GM18873 (cell line): ENCODE data around the gene AGBL3.
"Not testable (repeated sequence)": the region's sequence is repeated elsewhere in the genome, so short reads cannot be mapped to it uniquely, and the experiment has no call there.

Experiments
- ATAC-seq: cut with Tn5 transposase; IDR thresholded peaks from one replicate; pipeline ENCODE4 v1.9.1; 2021; ENCODE audit warnings: mild to moderate bottlenecking, moderate library complexity, moderate number of reproducible peaks; ENCODE audit not compliant: unreplicated experiment, low FRiP score

AGBL3 gene

DNA sequence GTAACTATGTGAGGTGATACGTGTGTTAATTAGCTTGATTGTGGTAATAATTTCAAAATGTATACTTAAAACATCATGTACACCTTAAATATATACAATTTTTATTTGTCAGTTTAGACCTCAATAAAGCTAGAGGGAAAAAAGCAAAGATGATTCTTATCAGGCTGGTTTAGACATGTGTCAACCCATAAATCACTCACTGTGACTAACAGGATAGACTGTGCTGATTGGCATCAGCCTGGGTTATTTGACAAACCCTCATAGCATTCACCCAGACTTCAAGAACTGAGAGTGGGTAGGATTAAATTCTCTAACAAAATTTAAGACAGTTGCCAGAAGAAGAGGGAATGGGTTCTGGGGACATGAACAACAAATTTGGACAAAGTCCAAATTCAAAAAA is 87.8 kb downstream of the AGBL3 start:
- ATAC-seq, result no peak

DNA sequence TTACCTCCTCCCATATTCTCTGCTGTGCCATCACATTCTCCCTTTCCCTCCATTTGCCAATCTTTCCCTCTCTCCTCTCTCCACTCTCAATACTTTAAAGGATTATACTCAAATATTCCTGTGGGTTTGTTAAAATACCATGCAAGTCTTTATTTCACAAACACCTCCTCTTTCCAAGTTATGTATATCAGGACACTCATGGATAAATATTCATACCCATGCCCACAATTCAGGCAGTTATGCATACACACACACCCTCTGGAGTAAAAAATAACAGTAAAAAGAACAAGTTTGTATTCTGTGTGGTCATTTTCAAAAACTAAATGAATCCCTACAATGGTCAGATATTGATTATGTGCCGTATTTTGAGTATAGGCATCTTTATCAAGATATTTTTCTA is 88.2 kb downstream of the AGBL3 start:
- no peak for ATAC-seq

- ATAC-seq, result no peak
These were observed 89.4 kb downstream of the AGBL3 start for GRCh38 chr7:135075716-135076115.

- ATAC-seq, result no peak
These were observed 90.6 kb downstream of the AGBL3 start for GRCh38 chr7:135076882-135077281.

- no peak for ATAC-seq
These were observed 91.3 kb downstream of the AGBL3 start for GRCh38 chr7:135077642-135078041.

- no peak for ATAC-seq
These were observed 91.7 kb downstream of the AGBL3 start for GRCh38 chr7:135078051-135078450.

DNA sequence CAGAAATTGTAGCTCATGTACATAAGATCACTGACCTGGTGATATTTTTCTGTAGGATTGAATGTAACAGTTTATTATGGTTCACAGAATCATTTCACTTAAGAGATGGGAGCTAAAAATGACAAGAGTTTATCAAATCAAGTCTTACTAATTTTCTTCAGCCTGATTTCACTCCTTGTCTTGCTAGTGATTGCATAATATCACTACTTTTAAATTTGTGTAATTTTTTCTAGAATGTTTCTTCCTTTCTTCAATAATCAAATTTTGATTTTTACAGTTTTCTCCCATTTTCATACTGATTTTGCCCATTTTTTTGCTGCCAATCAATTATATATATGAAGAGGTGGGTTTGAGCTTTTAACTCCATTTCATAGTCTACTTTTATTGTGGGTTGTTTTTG is 92.8 kb downstream of the AGBL3 start:
- no peak for ATAC-seq

DNA sequence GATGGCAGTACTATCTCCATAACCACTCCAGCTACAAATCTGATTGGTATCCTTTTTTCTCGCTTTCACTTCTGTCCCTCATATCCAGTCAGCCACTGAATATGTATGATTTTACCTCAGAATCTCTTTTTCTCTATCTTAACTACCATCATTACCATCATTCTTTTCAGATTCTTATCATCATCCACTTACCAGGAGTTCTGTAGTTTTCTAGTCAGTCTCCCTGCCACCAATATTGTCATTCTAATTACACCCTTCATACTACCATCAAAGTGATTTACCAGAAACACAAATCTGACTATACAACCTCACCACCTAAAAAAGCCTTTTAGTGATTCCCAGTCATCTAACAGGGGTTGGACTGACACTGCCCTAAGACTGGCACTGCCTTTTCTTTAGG is 96.7 kb downstream of the AGBL3 start:
- ATAC-seq, result no peak

DNA sequence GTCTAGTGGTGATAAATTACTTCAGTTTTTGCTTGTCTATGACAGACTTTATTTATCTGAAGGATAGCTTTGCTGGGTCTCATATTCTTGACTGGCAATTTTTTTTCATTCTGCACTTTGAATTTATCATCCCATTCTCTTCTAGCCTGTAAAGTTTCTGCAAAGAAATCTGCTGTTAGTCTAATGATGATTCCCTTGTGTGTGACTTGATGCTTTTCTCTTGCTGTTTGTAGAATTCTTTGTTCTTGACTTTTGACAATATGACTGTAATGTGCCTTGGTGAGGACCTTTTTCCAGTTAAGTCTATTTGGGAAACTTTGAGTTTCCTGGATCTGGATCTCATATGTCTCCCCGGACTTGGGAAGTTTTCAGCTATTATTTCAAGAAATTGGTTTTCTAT is 102.3 kb downstream of the AGBL3 start:
- ATAC-seq, result no peak

GRCh38 chr7:135091717-135092116 is 105.4 kb downstream of the AGBL3 start:
- no peak for ATAC-seq

DNA sequence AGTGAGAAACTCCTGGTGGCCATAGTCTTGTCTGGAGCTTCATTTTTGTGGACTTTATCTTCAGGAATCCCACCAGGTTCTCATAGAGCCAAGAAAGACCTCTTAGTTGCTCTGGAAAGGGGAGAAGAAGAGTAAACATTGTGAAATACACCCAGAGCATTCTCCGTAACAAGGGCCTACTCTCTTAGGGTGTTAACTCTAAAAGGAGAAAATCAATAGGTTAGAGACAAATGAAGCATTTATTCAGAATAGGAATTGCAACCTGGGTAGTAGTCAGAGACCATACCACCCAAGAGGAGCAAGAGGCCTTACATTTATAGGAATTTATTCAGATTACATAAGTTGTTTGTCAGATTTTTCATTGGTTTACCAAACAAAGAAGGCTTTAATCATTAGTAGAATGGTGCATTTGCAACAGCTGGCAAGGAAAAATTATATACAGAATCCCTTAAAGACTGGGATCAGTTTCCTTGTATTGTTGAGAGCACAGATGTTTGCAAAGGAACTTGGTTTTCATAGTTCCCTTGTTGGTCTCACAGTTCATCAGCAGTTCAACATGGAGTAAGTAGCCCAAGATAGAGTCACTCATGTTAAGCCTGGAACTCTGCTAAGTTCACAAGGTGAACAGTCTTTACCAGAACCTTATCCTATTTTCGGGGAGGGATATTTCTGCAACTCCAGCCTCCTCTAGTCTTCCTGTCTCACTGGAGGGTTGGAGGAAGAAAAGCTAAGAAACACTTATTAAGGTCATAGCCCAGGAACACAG is 108.3 kb downstream of the AGBL3 start:
- no peak for ATAC-seq

- ATAC-seq, result no peak
These were observed 109.1 kb downstream of the AGBL3 start for GRCh38 chr7:135095450-135095849.

DNA sequence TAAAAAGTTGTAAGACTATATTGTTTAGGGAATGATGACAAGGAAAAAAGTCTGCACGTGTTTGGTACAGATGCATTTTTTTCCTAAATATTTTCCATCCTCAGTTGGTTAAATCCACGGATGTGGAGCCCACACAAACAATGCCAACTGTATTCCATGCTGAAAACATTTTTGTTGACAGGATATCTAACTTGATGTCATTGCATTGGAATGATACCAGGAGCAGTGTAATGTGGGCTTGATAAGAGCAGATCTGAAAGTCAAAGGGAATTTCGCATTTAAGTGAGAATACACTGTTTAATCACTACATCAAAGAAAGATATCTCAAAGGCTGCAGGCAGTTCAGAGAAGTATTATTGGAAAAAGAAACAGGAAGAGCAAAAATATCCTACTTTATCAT is 112.1 kb downstream of the AGBL3 start:
- ATAC-seq, result no peak

DNA sequence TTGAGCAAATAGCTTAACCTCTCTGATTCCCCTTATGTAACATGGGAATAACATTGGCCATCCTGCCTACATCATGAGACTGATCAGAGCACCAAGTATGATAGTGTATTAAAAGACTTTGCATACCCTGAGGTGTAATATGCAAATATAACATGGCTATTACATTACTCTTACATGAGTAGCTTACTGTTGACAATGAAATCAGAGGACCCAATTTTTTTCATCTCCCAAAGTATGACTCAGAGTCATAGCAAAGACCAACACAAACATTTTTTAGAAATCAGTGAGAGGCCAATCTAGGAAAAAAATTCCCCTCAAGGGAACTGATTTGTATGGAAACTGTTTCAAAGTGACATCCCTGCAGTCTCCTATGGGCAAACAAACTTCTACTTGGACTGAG is 114.5 kb downstream of the AGBL3 start:
- no peak for ATAC-seq

- peak; percentile 98 for ATAC-seq
These were observed 116.1 kb downstream of the AGBL3 start for GRCh38 chr7:135102372-135102771.

GRCh38 chr7:135109562-135109961 is 123.3 kb downstream of the AGBL3 start:
- ATAC-seq, result no peak

GRCh38 chr7:135109976-135110375 is 123.7 kb downstream of the AGBL3 start:
- no peak for ATAC-seq

GRCh38 chr7:135111379-135111778 is 125.1 kb downstream of the AGBL3 start:
- ATAC-seq, result no peak

DNA sequence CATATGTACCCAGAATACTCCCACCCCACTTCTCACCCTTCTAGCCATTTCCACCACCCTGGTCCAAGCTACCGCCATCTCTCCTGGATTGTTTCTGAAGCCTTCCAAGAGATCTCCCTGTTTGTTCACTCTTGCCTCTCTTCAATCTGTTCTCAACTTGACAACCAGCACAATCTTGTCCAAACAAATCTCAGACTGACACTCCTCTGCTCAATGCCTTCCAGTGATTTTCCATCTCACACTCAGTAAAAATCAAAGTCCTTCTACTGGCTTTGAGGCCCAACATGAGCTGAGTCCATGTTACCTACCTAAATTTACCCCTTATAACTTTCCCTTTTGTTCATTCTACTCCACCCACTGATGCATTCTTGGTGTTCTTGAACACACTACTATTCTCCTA is 128.3 kb downstream of the AGBL3 start:
- no peak for ATAC-seq

DNA sequence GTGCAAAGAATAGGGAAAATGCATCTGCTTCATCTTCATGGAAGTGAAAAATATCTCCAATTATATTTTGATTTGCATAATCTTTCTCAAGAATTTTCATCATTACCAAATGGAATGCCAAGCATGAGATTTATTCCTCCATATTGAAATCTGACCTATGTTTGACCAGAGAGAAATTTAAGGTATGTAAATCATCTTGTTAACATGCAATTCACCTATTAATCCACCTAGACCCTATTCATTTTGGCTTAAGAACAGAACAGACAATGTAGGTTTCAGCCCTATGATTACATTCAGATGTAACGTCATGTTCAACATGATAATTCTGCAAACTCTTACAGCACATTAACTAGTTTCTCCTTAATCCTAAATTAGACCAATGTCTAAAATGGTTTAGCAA is 130.8 kb downstream of the AGBL3 start:
- no peak for ATAC-seq

DNA sequence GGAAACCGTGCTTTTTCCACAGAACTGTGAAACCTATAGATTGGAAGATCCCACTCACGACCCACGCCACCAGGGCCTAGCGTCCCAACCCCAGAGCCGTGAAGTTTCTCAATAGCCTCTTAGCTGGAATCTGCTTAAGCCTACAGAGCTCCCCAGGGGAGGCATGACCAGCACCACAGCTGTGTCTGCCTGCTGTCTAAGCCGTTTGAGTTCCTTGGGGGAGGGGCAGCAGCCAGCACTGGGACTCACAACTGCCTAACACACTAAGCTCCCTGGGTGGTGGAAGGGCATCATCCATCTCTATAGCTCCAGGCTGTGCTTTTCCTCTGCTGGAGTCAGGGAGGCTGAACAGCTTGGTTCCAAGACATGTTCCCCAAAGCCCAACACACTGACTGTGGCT is 135.6 kb downstream of the AGBL3 start:
- no peak for ATAC-seq

GRCh38 chr7:135124631-135125030 is 138.3 kb downstream of the AGBL3 start:
- ATAC-seq, result not testable (repeated sequence)

GRCh38 chr7:135128931-135129330 is 142.6 kb downstream of the AGBL3 start:
- ATAC-seq, result no peak
